Sigmoid colon (tissue), 7 donors: Measurements from ENCODE around the gene EFCAB12. TPM values are rescaled to one million over a fixed set of nuclear protein-coding genes. Genes with fewer than 3 reads are reported as not detected.

Experiments used
- DNase-seq: peaks from one replicate; pipeline ENCODE4 v3.0.0-alpha.2; 2019
- H3K27ac ChIP-seq, 4 donors: fragments of 200-600 bp; sonication (generic); one replicate each; pipeline ENCODE4 v1.5.1; 2016 to 2019; ENCODE audit warnings: mild to moderate bottlenecking in 1 of 4
- H3K27me3 ChIP-seq, 3 donors: fragments of 200-600 bp; sonication (generic); one replicate each; pipeline ENCODE4 v1.5.1; 2019; ENCODE audit warnings: mild to moderate bottlenecking in 1 of 3
- H3K36me3 ChIP-seq, 4 donors: fragments of 200-600 bp; sonication (generic); one replicate each; pipeline ENCODE4 v1.5.1; 2016 to 2019
- H3K4me1 ChIP-seq, 4 donors: fragments of 200-600 bp; sonication (generic); one replicate each; pipeline ENCODE4 v1.5.1; 2017 to 2019
- H3K4me3 ChIP-seq, 4 donors: fragments of 200-600 bp; sonication (generic); one replicate each; pipeline ENCODE4 v1.5.1; 2017 to 2019; ENCODE audit warnings: mild to moderate bottlenecking in 2 of 4, moderate library complexity in 1 of 4
- H3K9me3 ChIP-seq, 4 donors: fragments of 200-600 bp in 3 of 4; sonication (generic) in 3 of 4; one replicate each; pipeline versions ENCODE4 v1.5.1 to v1.6.1; 2013 to 2019
- EP300 ChIP-seq, 4 donors: sonication (generic); formaldehyde crosslinking; IDR thresholded peaks; one replicate each; pipeline ENCODE4 v1.6.1; 2017; ENCODE audit warnings: antibody characterized with exemption in 4 of 4
- POLR2A ChIP-seq, 2 donors: fragments of 450-650 bp; IDR thresholded peaks; one replicate each; pipeline ENCODE4 v1.6.1; 2016; ENCODE audit warnings: antibody characterized with exemption in 2 of 2, mild to moderate bottlenecking in 2 of 2, moderate library complexity in 2 of 2
- POLR2AphosphoS5 ChIP-seq, 4 donors: sonication (generic); formaldehyde crosslinking; IDR thresholded peaks; one replicate each; pipeline ENCODE4 v1.6.1; 2017; ENCODE audit warnings: antibody characterized with exemption in 4 of 4
- WGBS, 2 donors: extraction: QIAGEN DNeasy Blood & Tissue Kit; methylation state at CpG; one replicate each; pipeline ENCODE4 v1.1.7; 2013; 5-methylcytosine and 5-hydroxymethylcytosine counted together
- intact Hi-C: fragments of 100-400 bp; cut with DNase I; formaldehyde crosslinking; loops from one replicate; pipeline ENCODE4 v1.15.1; 2023
- polyA plus RNA-seq, 3 donors: library from polyadenylated mRNA; stranded (reverse); fragments of 200-250 nt; gene quantifications; one replicate each; pipeline ENCODE4 v1.2.3, GENCODE V29; 2013
- total RNA-seq, 4 donors: library from RNA; depleted of rRNA; stranded (reverse); fragments of >200 nt; gene quantifications; one replicate each; pipeline ENCODE4 v1.1.0, GENCODE V29; 2016
- TF ChIP-seq, protein P1 (sequence below), 4 experiments: fragments of 450-650 bp in 3 of 4; fragments of 200-600 bp in 1 of 4; IDR thresholded peaks; one replicate each; pipeline ENCODE4 v1.5.1; 2016 to 2019; ENCODE audit warnings: antibody characterized with exemption in 4 of 4, mild to moderate bottlenecking in 3 of 4, moderate library complexity in 2 of 4
- donor health status: healthy with polysubstance abuse.
- donor health status: Bipolar disorder and iron deficiency.
- donor health status: healthy.

EFCAB12 gene
- total and polyA plus RNA-seq, 7 donors, result 0.36 to 0.46 (median 0.38) TPM; not detected in 4

DNA sequence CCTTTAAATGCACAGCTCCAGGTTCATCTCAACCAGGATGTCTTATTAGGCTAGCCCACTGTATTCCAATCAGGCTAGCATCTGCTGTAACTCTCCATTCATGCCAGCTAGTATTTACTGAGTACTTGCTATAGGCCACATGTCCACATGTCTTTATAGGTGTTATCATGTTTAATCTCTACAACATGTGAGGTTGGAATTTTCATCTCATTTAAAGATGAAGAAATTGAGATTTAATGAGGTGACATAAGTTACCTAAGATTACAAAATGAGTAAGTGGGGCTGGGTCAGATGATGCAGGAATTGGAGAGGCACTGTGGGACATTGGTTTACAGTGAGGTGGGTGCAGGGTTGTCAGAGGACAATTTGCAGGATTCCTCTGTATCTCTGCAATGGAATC, 14.5 kb upstream of the EFCAB12 start:
- TF ChIP-seq POLR2AphosphoS5 (IDR thresholded peaks at IDR 0.05) (no peak), POLR2A (IDR thresholded peaks at IDR 0.05) (no peak), EP300 (IDR thresholded peaks at IDR 0.05) (no peak)
- TF ChIP-seq, protein P1, sequence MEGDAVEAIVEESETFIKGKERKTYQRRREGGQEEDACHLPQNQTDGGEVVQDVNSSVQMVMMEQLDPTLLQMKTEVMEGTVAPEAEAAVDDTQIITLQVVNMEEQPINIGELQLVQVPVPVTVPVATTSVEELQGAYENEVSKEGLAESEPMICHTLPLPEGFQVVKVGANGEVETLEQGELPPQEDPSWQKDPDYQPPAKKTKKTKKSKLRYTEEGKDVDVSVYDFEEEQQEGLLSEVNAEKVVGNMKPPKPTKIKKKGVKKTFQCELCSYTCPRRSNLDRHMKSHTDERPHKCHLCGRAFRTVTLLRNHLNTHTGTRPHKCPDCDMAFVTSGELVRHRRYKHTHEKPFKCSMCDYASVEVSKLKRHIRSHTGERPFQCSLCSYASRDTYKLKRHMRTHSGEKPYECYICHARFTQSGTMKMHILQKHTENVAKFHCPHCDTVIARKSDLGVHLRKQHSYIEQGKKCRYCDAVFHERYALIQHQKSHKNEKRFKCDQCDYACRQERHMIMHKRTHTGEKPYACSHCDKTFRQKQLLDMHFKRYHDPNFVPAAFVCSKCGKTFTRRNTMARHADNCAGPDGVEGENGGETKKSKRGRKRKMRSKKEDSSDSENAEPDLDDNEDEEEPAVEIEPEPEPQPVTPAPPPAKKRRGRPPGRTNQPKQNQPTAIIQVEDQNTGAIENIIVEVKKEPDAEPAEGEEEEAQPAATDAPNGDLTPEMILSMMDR (IDR thresholded peaks at IDR 0.05), result no peak
- no peak for DNase-seq
- H3K27ac ChIP-seq, result peak overlapping the region; percentile 85 to 93 (median 88)
- H3K36me3 ChIP-seq, result peaks cover 0 to 3% (median 0%) of the 10 kb centered on the region in 4 donors
- H3K27me3 ChIP-seq, result no peaks in the 10 kb centered on the region
- H3K4me3 ChIP-seq, result no peak overlapping the region
- intact Hi-C loops, result no loop called here
- H3K9me3 ChIP-seq, result no peaks in the 10 kb centered on the region
- peaks cover 0 to 42% (median 35%) of the 10 kb centered on the region in 4 donors for H3K4me1 ChIP-seq

DNA sequence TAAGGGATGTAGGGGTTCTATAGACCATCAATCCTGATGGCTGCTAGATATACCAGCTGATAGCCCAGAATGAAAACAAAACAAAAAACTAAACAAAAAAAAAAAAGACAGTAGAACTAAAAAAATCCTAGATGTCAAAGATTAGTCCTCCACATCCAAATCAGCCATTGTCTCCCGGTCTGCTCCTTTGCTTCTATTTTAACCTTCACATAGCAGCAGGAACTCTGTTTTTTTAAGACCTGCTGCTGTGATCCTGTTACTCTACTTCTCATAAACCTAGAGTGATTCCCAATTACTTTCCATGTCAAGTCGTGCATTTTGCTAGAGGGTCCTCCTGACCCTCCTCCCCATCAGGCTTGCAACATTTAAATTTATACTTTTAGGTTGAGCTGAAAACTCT, 14.1 kb upstream of the EFCAB12 start:
- TF ChIP-seq, protein P1 (IDR thresholded peaks at IDR 0.05), result no peak
- no peak for DNase-seq
- Histone ChIP-seq H3K27me3 (no peaks in the 10 kb centered on the region), H3K4me3 (no peak overlapping the region), H3K4me1 (peaks cover 0 to 46% (median 38%) of the 10 kb centered on the region in 4 donors), H3K36me3 (peaks cover 0 to 7% (median 1%) of the 10 kb centered on the region in 4 donors), H3K9me3 (no peaks in the 10 kb centered on the region), H3K27ac (peak overlapping the region; percentile 85 to 93 (median 88))
- WGBS, 2 donors, result 73 to 85% methylated on average over 2 of the region's 2 CpGs
- intact Hi-C loops, result no loop called here

DNA sequence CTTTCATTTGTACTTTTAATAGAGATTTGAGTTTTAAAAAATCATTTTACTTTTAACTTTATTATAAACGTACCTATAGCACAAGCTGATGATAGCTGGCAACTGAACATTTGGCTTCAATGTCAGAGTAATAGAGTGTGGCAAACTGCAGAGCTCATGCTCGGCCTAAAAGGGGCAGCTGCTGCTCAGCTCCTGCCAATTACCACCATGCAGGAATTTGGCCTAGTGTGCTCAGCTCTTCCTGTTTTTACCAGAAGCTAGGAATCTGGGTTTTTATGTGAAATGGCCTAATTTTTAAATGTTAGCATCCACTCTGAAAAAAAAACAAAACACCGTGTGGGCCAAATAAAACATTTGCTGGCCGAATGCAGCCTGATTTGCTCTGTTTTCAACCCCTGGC, 13.3 kb upstream of the EFCAB12 start:
- intact Hi-C loops, result no loop called here
- no peak for DNase-seq
- H3K9me3 ChIP-seq, result no peaks in the 10 kb centered on the region
- TF ChIP-seq, protein P1 (IDR thresholded peaks at IDR 0.05), result no peak
- peak in 1 of 4 donors; percentile 8 for TF ChIP-seq POLR2AphosphoS5 (IDR thresholded peaks at IDR 0.05)
- H3K27ac ChIP-seq, result peak overlapping the region; percentile 85 to 93 (median 88)
- peaks cover 0 to 14% (median 4%) of the 10 kb centered on the region in 4 donors for H3K36me3 ChIP-seq
- H3K4me1 ChIP-seq, result peaks cover 0 to 46% (median 38%) of the 10 kb centered on the region in 4 donors
- H3K4me3 ChIP-seq, result no peak overlapping the region
- no peaks in the 10 kb centered on the region for H3K27me3 ChIP-seq
- WGBS, 2 donors, result 47 to 60% methylated on average over 4 of the region's 4 CpGs

GRCh38 chr3:129441215-129441614, 12.8 kb upstream of the EFCAB12 start:
- no peak for DNase-seq
- Histone ChIP-seq H3K27ac (peak overlapping the region; percentile 85 to 93 (median 88)), H3K9me3 (no peaks in the 10 kb centered on the region), H3K4me1 (peaks cover 0 to 51% (median 38%) of the 10 kb centered on the region in 4 donors), H3K4me3 (peak overlapping the region in 3 of 4 donors; percentile 70 to 94 (median 87)), H3K27me3 (no peaks in the 10 kb centered on the region), H3K36me3 (peaks cover under 1 to 20% (median 8%) of the 10 kb centered on the region in 4 donors)
- TF ChIP-seq POLR2A (IDR thresholded peaks at IDR 0.05) (no peak), POLR2AphosphoS5 (IDR thresholded peaks at IDR 0.05) (no peak), EP300 (IDR thresholded peaks at IDR 0.05) (no peak)
- TF ChIP-seq, protein P1 (IDR thresholded peaks at IDR 0.05), result no peak
- WGBS, 2 donors, result 29 to 50% methylated on average over 9 of the region's 9 CpGs
- intact Hi-C loops, result no loop called here

GRCh38 chr3:129440618-129441190, 12.3 kb upstream of the EFCAB12 start:
- WGBS, 2 donors, result 2 to 7% methylated on average over 9 of the region's 9 CpGs
- Histone ChIP-seq H3K4me1 (peaks cover 0 to 55% (median 38%) of the 10 kb centered on the region in 4 donors), H3K9me3 (no peaks in the 10 kb centered on the region), H3K36me3 (peaks cover 4 to 25% (median 9%) of the 10 kb centered on the region in 4 donors), H3K27ac (peak overlapping the region; percentile 85 to 93 (median 88)), H3K4me3 (peak overlapping the region; percentile 70 to 94 (median 89)), H3K27me3 (no peaks in the 10 kb centered on the region)
- intact Hi-C loops, result no loop called here
- no peak for DNase-seq
- TF ChIP-seq, protein P1 (IDR thresholded peaks at IDR 0.05), result no peak
- TF ChIP-seq POLR2A (IDR thresholded peaks at IDR 0.05) (no peak), EP300 (IDR thresholded peaks at IDR 0.05) (no peak), POLR2AphosphoS5 (IDR thresholded peaks at IDR 0.05) (no peak)
